Neural cell (in vitro differentiated cells): ENCODE data around the gene PLEKHA5.
"Not testable (repeated sequence)": the region's sequence is repeated elsewhere in the genome, so short reads cannot be mapped to it uniquely, and the experiment has no call there.

ENCODE experiments used
- EP300 ChIP-seq: fragments of 450-650 bp; conservative IDR thresholded peaks from 2 replicates; pipeline ENCODE4 v1.6.1; 2014; ENCODE audit warnings: antibody characterized with exemption, mild to moderate bottlenecking, moderate library complexity; ENCODE audit not compliant: poor library complexity, severe bottlenecking
- EZH2 ChIP-seq: fragments of 200-600, 300-800 bp; shearing (Covaris generic), sonication (generic); IDR thresholded peaks from 2 replicates; pipeline ENCODE4 v1.6.1; 2014; ENCODE audit warnings: antibody characterized with exemption, low read length, borderline replicate concordance, mild to moderate bottlenecking; ENCODE audit not compliant: insufficient read depth, poor library complexity, severe bottlenecking
- MXI1 ChIP-seq: fragments of 450-650 bp; conservative IDR thresholded peaks from 2 replicates; pipeline ENCODE4 v1.6.1; 2014; ENCODE audit warnings: antibody characterized with exemption, mild to moderate bottlenecking; ENCODE audit not compliant: poor library complexity, severe bottlenecking
- SMC3 ChIP-seq: fragments of 450-650 bp; conservative IDR thresholded peaks from 2 replicates; pipeline ENCODE4 v1.6.1; 2014; ENCODE audit warnings: antibody characterized with exemption, mild to moderate bottlenecking, moderate library complexity; ENCODE audit not compliant: poor library complexity
- TF ChIP-seq, protein P1 (sequence below): fragments of 450-650 bp; IDR thresholded peaks from 2 replicates; pipeline ENCODE4 v1.5.1; 2014; ENCODE audit warnings: antibody characterized with exemption, mild to moderate bottlenecking, moderate library complexity; ENCODE audit not compliant: poor library complexity, severe bottlenecking

DNA sequence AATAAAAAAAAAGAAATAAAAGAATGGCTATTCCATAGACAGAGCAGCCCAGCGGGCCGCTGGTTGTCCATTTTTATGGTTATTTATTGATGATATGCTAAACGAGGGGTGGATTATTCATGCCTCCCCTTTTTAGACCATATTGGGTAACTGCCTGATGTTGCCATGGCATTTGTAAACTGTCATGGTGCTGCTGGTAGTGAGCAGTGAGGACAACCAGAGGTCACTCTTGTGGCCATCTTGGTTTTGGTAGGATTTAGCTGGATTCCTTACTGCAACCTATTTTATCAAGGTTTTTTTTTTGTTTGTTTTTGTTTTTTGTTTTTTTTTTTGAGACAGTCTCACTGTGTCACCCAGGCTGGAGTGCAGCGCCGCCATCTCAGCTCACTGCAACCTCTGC is 284.0 kb downstream of the PLEKHA5 start:
- TF ChIP-seq, protein P1, sequence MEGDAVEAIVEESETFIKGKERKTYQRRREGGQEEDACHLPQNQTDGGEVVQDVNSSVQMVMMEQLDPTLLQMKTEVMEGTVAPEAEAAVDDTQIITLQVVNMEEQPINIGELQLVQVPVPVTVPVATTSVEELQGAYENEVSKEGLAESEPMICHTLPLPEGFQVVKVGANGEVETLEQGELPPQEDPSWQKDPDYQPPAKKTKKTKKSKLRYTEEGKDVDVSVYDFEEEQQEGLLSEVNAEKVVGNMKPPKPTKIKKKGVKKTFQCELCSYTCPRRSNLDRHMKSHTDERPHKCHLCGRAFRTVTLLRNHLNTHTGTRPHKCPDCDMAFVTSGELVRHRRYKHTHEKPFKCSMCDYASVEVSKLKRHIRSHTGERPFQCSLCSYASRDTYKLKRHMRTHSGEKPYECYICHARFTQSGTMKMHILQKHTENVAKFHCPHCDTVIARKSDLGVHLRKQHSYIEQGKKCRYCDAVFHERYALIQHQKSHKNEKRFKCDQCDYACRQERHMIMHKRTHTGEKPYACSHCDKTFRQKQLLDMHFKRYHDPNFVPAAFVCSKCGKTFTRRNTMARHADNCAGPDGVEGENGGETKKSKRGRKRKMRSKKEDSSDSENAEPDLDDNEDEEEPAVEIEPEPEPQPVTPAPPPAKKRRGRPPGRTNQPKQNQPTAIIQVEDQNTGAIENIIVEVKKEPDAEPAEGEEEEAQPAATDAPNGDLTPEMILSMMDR = not testable (repeated sequence)
- not testable (repeated sequence) for TF ChIP-seq EZH2, EP300, SMC3, MXI1
